Choroid plexus epithelial cell (primary cell): ENCODE results near the gene HYAL1.

Experiments used
- DNase-seq: peaks from one replicate; pipeline ENCODE4 v3.0.0-alpha.2; 2010; ENCODE audit warnings: low read depth
- H3K4me3 ChIP-seq: 2 replicates; pipeline ENCODE4 v1.5.1; 2011; ENCODE audit warnings: low read depth, mild to moderate bottlenecking, control low read depth, low read length, moderate library complexity
- TF ChIP-seq, protein P1 (sequence below): conservative IDR thresholded peaks from 2 replicates; pipeline ENCODE4 v1.5.1; 2011; ENCODE audit warnings: low read depth, mild to moderate bottlenecking, control low read depth, inconsistent platforms, low read length, moderate library complexity

The HYAL1 gene

DNA sequence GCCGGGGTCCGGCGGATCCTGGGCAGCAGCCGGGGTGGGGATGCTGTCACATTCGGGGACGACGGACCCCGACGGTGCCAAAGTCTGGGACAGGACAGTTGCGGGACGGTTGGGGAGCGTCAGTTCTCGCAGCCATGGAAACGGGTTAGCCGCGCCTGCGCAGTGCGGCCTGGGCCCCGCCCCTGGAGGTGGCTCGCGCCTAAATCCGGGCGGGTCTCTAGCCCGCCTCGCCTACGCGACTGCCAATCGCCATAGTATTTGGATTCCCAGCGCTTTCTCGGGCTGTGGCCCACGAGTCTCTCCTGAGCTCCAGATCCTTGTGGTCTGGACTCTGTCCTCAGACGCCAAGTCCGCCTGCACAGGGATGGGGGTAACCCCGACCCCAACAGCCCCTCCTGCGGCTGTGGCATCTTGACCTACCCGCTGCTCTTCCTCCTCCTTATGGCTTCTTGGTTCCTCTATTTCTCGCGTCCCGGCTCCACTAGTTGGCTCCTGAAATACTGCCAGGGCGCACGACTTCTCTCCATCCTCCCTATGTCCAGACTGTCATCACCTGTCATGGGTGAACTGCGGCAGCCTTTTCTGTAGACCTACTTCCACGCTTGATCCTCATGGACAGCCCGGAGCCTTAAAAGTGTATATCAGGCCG lies 42.3 kb upstream of the HYAL1 start, which contains the start of gene ZMYND10:
Gene ZMYND10, minus strand, starts transcription at position 147 of the 649 bp plus-strand sequence. CDS start 153 bp downstream, outside the sequence.
- H3K4me3 ChIP-seq, result peak within 1 kb of the TSS; percentile 55
- TF ChIP-seq, protein P1, sequence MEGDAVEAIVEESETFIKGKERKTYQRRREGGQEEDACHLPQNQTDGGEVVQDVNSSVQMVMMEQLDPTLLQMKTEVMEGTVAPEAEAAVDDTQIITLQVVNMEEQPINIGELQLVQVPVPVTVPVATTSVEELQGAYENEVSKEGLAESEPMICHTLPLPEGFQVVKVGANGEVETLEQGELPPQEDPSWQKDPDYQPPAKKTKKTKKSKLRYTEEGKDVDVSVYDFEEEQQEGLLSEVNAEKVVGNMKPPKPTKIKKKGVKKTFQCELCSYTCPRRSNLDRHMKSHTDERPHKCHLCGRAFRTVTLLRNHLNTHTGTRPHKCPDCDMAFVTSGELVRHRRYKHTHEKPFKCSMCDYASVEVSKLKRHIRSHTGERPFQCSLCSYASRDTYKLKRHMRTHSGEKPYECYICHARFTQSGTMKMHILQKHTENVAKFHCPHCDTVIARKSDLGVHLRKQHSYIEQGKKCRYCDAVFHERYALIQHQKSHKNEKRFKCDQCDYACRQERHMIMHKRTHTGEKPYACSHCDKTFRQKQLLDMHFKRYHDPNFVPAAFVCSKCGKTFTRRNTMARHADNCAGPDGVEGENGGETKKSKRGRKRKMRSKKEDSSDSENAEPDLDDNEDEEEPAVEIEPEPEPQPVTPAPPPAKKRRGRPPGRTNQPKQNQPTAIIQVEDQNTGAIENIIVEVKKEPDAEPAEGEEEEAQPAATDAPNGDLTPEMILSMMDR, result no peak
- peak; percentile 42 for DNase-seq

DNA sequence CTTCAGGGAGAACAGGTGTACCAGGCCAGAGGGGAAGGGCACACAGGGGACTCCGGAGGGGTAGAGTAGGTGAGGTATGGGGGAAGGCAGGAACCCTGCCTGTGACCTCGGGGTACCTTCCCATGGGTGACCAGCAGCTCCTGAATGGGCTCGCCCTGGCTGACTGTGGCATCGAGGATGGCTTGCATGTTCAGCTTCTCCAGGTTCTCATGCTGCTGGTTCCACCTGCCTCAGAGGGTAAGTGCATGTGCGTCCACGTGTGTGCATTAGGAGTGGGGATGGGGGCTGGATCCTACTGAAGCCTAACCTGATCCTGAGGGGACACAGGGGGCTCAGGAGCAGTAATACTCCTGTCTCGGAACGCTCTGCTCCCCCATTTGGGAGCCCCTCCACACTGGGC lies 41.6 kb upstream of the HYAL1 start:
- DNase-seq, result no peak
- TF ChIP-seq, protein P1, result no peak
- H3K4me3 ChIP-seq, result no peak overlapping the region

DNA sequence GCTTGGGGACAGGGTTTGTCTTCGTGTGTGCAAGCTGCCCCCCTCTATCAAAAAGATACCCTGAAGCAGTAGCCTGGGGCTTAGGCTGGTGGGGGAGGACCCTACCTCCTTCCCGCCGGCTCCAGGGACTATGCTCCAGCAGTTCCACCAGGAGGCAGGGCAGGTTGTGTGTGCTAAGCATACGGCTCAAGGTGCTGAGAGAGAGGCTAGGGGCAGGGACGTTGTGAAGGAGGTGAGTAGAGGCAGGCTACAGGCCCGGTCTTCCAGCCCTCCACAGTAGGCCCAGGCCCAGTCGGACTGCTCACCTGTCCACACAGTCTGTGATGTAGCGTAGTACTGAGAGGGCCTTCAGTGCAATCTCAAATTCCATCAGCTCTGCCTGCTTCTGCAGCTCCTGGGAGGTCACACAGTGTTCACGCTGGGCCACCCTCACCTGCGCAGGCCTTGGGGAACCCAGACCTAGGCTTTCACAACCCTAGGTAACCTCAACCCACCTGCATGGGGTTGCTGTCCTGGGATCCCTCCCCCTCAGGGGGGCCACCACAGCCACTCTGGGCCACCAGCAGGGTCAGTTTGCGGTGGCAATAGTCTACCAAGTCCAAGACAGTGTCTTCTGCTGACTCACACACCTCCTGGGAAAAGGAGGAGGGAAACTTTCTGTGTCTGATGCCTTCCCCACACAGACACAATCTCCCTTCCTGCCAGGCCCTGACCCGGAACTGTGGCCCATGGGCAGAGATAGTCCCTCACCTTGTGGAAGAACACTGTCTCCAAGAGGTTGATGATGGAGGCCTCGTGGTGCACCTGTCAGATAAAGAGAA lies 39.6 kb upstream of the HYAL1 start:
- TF ChIP-seq, protein P1, result peak; percentile 25
- no peak for DNase-seq
- no peak overlapping the region for H3K4me3 ChIP-seq

- no peak for DNase-seq
- TF ChIP-seq, protein P1, result no peak
- H3K4me3 ChIP-seq, result no peak overlapping the region
Observed at GRCh38 chr3:50341996-50342650, 38.7 kb upstream of the HYAL1 start.

DNA sequence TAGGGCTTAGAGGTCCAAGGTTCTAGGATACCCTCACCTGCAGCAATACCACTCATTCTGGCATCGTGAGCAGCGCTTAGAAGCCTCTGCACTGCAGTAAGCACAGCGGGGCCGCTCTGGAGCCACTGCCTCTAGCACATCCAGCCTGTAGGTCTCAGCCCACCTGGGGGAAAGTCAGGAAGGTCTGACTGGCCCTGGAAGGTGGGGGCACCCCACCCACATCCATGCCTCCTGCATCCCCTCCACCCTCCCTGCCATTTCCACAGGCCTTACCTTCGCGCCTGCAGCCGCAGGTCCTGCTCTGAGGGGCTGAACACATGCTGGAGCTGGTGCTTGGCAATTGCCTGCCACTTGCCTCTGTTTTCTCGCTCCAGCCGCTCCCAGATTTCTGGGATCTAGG lies 38.2 kb upstream of the HYAL1 start:
- no peak for DNase-seq
- peak overlapping the region; percentile 65 for H3K4me3 ChIP-seq
- TF ChIP-seq, protein P1, result no peak

- peak within 1 kb of the TSS; percentile 65 for H3K4me3 ChIP-seq
- peak; percentile 65 for DNase-seq
- TF ChIP-seq, protein P1, result no peak
Observed at GRCh38 chr3:50340448-50341329, 37.3 kb upstream of the HYAL1 start, which contains the start of gene RASSF1. Gene RASSF1, minus strand, starts transcription at chr3:50340836. Its CDS starts 31 bp downstream, at chr3:50340805.
